Measurements from ENCODE around the gene SEMA3E. TPM values are rescaled to one million over a fixed set of nuclear protein-coding genes. Genes with fewer than 3 reads are reported as not detected.

The SEMA3E gene
- total RNA-seq, 1 donor from 2014 or later: 0.96 TPM

DNA sequence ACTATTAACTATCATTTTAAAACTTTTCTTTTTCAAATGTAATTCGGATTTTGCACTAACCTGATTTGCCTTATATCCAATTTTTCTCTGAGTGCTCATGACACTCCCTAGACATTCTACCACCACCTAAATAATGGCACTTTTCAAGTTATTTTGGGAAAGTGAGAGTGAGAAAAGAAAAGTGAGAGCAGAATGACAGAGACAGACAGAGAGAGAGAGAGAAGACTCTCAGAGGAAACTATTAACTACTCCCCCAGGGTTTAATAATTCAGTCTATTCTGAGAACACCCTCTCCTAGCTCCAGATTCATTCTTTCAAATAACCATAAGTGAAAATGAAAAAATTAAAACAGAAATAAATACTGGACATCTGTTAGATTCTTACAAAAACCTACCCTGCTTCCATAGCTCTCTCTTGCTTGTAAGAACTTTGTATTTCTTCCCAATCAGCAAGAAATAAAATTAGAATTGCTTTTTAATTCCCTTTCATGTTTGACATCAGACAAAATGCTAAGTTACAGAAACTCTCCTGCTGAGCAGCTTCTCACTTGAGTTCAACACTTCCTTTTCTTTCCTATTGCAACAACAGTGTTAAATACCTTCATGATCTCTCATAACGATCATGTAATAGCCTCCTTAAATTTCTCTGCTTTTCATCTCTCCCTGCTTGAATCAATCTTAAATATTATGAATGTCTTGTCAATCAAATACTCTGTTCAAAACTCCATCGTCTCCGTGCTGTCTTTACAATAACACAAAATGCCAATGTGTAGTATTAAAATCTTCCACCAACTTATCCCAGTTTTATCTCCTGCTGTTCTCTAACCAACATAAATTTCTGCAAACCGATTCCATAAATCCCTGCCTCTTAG is 191.7 kb downstream of the SEMA3E start:
- H3K27me3 Mint-ChIP-seq (ENCODE audit: unreplicated experiment): peaks cover 3% of the 10 kb centered on the region
- DNase-seq: no peak
- TF ChIP-seq CTCF (IDR thresholded peaks at IDR 0.05; ENCODE audit: partially characterized antibody, unreplicated experiment): no peak
- peaks cover 1% of the 10 kb centered on the region for H3K9me3 Mint-ChIP-seq (ENCODE audit: unreplicated experiment)
- peaks cover 29% of the 10 kb centered on the region for H3K4me1 Mint-ChIP-seq (ENCODE audit: low read depth, unreplicated experiment)
- H3K36me3 Mint-ChIP-seq (ENCODE audit: unreplicated experiment): no peaks in the 10 kb centered on the region
- peak overlapping the region; percentile 15 for H3K27ac Mint-ChIP-seq (ENCODE audit: unreplicated experiment)
- no peak overlapping the region for H3K4me3 Mint-ChIP-seq (ENCODE audit: unreplicated experiment)

DNA sequence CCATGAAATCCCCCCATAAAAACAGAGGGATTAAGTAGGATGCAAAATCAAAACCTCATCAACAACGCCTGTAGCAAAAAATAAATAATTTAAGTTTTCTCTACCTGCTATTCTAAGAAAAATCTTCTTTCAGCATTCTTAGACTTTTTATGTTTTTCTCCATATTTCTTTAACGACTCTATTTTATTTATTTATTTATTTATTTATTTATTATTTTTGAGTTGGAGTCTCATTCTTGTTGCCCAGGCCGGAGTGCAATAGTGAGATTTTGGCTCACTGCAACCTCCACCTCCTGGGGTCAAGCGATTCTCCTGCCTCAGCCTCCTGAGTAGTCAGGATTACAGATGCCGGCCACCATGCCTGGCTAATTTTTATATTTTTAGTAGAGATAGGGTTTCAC is 192.5 kb downstream of the SEMA3E start:
- Mint-ChIP-seq H3K9me3 (ENCODE audit: unreplicated experiment) (peaks cover 1% of the 10 kb centered on the region), H3K27ac (ENCODE audit: unreplicated experiment) (no peak overlapping the region), H3K4me3 (ENCODE audit: unreplicated experiment) (no peak overlapping the region), H3K4me1 (ENCODE audit: low read depth, unreplicated experiment) (peaks cover 37% of the 10 kb centered on the region), H3K27me3 (ENCODE audit: unreplicated experiment) (peaks cover 3% of the 10 kb centered on the region), H3K36me3 (ENCODE audit: unreplicated experiment) (no peaks in the 10 kb centered on the region)
- TF ChIP-seq CTCF (IDR thresholded peaks at IDR 0.05; ENCODE audit: partially characterized antibody, unreplicated experiment): no peak
- no peak for DNase-seq

GRCh38 chr7:83455612-83456011 is 193.3 kb downstream of the SEMA3E start:
- TF ChIP-seq CTCF (IDR thresholded peaks at IDR 0.05; ENCODE audit: partially characterized antibody, unreplicated experiment): no peak
- Mint-ChIP-seq H3K4me1 (ENCODE audit: low read depth, unreplicated experiment) (peaks cover 32% of the 10 kb centered on the region), H3K9me3 (ENCODE audit: unreplicated experiment) (peaks cover 1% of the 10 kb centered on the region), H3K36me3 (ENCODE audit: unreplicated experiment) (no peaks in the 10 kb centered on the region), H3K27ac (ENCODE audit: unreplicated experiment) (peak overlapping the region; percentile 41), H3K27me3 (ENCODE audit: unreplicated experiment) (no peaks in the 10 kb centered on the region), H3K4me3 (ENCODE audit: unreplicated experiment) (no peak overlapping the region)
- DNase-seq: no peak

GRCh38 chr7:83452256-83452655 is 196.7 kb downstream of the SEMA3E start:
- peak overlapping the region; percentile 57 for H3K4me3 Mint-ChIP-seq (ENCODE audit: unreplicated experiment)
- H3K27me3 Mint-ChIP-seq (ENCODE audit: unreplicated experiment): no peaks in the 10 kb centered on the region
- no peak for TF ChIP-seq CTCF (IDR thresholded peaks at IDR 0.05; ENCODE audit: partially characterized antibody, unreplicated experiment)
- no peaks in the 10 kb centered on the region for H3K36me3 Mint-ChIP-seq (ENCODE audit: unreplicated experiment)
- DNase-seq: peak; percentile 28
- H3K4me1 Mint-ChIP-seq (ENCODE audit: low read depth, unreplicated experiment): peaks cover 26% of the 10 kb centered on the region
- H3K9me3 Mint-ChIP-seq (ENCODE audit: unreplicated experiment): no peaks in the 10 kb centered on the region
- peak overlapping the region; percentile 84 for H3K27ac Mint-ChIP-seq (ENCODE audit: unreplicated experiment)

- TF ChIP-seq CTCF (IDR thresholded peaks at IDR 0.05; ENCODE audit: partially characterized antibody, unreplicated experiment): no peak
- Mint-ChIP-seq H3K36me3 (ENCODE audit: unreplicated experiment) (no peaks in the 10 kb centered on the region), H3K27me3 (ENCODE audit: unreplicated experiment) (no peaks in the 10 kb centered on the region), H3K9me3 (ENCODE audit: unreplicated experiment) (no peaks in the 10 kb centered on the region), H3K4me1 (ENCODE audit: low read depth, unreplicated experiment) (peaks cover 21% of the 10 kb centered on the region), H3K4me3 (ENCODE audit: unreplicated experiment) (peak overlapping the region; percentile 3), H3K27ac (ENCODE audit: unreplicated experiment) (peak overlapping the region; percentile 84)
- DNase-seq: no peak
These were observed 197.4 kb downstream of the SEMA3E start for GRCh38 chr7:83451501-83452045.

Data from glutamatergic neuron (in vitro differentiated cells).